ENCODE results near the gene PSMD4.
A peak's percentile ranks its signal among the peaks of the same experiment; 100 is the strongest.
"Not testable (repeated sequence)": the region's sequence is repeated elsewhere in the genome, so short reads cannot be mapped to it uniquely, and the experiment has no call there.

The PSMD4 gene

DNA sequence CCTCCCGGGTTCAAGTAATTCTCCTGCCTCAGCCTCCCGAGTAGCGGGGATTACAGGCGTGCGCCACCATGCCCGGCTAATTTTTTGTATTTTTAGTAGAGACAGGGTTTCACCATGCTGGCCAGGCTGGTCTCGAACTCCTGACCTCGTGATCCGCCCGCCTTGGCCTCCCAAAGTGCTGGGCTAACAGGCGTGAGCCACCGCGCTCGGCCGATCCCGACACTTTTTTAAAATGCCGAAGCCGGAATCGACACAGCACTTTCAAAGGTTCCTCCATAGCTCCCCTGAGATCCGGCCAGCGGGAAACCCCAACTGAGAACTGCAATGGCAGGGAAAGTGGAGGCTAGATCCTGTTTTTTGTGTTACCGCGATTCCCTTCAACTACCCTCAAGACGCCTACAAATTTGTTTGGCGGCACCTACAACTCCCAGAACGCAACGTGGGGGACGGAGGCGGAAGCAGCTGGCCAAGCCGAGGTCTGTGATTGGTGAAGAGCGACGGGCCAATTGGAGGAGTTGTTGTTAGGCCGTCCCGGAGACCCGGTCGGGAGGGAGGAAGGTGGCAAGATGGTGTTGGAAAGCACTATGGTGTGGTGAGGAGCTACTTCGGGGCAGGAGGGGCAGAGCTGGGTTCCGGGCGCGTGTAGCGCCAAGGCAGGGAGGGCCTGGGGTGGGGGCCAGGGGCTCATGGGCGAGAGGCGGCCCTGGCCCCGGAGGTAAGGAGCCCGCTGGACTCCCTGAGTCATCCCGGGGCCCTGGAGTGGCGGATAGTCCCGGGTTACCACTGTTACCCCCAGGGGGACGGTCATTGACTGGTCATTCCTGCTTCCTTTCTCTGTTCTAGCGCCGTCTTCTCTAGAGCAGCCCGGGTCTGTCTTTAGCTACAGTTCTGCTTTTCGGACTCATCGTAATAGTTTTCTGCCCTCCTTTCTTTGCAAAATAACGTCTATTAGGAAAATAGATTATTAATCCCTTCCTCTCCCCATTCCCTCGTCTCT, at the start of gene PSMD4:
TSS of gene PSMD4 (plus strand) at position 518 of the 997 bp plus-strand sequence. CDS start at position 567, 49 bp downstream.
- peak; percentile 97 for DNase-seq

DNA sequence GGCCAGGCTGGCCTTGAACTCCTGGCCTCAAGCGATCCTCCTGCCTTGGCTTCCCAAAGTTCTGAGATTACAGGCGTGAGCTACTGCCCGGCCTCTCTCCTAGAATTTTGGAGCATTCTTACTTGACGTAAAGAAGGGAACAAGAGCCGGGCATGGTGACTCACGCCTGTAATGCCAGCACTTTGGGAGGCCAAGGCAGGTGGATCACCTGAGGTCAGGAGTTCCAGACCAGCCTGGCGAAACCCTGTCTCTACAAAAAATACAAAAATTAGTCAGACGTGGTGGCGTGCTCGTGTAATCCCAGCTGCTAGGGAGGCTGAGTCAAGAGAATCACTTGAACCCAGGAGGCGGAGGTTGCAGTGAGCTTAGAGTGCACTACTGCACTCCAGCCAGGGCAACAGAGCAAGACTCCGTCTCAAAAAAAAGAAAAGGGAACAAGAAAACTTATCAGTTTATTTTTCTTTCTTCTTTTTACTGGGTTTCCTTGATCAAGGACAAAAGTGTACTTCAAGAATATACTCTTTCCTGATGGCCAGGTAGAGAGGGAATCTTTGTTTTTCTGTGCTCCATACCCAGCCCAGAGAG, 49.1 kb upstream of the PSMD4 start:
- not testable (repeated sequence) for DNase-seq

DNA sequence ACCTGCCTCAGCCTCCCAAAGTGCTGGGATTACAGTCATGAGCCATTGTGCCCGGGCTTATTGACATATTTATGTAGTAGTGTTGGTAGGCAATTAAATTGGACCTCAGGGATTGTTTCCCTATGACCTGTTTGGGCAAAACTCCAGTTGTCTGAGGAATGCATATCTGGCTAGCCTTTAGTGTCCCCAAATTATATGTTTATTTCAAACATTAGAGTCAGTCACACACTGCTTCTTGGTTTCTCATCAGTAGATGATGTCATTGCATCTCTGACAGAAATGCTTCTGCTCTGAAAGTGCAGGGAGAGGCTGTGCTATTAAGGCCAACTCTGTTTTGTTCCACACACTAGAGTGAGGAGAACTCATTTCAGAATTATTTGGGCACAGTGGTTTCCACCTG, 43.7 kb upstream of the PSMD4 start:
- peak; percentile 37 for DNase-seq

DNA sequence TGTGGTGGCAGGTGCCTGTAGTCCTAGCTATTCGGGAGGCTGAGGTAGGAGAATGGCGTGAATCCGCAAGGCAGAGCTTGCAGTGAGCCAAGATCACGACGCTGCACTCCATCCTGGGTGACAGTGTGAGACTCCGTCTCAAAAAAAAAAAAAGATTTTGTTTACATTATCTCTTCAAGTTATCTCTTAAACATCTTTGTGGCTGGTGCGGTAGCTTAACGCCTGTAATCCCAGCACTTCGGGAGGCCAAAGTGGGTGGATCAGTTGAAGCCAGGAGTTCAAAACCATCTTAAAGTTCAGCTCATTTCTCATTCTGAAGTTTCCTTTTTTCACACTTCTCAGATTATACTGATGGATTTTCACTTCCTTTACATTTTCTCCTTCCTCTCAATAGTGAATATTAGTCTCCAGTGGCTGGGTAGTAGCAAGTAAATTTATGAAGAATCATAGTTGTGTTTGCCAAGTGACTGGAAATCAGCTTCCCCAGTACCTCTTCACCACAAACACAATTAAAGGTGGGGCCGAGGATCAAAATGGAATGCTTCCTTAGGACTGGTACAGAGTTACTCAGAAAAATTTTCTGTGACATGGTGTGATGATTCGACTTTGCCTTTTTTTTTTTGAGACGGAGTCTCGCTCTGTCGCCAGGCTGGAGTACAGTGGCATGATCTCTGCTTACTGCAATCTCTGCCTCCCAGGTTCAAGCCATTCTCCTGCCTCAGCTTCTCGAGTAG, 42.4 kb upstream of the PSMD4 start:
- no peak for DNase-seq

DNA sequence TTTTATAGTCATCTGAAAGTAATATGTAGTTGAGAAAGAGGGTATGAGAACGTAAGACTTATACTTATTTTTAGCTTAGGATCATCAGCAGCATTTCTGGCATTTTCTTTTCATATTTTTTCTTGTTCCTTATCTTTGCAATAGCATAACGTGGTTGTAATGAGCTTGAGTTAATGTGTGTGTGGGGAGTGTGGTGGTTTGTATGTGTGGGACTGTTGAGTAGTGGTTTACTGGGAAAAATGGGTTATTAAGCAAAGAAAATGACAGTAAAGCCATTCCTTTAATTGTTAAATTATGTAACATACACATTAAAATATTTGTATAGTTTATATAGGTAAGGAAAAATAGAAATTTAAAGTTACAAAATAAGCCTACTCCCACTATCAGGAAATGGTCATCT, 41.0 kb upstream of the PSMD4 start:
- DNase-seq: no peak

DNA sequence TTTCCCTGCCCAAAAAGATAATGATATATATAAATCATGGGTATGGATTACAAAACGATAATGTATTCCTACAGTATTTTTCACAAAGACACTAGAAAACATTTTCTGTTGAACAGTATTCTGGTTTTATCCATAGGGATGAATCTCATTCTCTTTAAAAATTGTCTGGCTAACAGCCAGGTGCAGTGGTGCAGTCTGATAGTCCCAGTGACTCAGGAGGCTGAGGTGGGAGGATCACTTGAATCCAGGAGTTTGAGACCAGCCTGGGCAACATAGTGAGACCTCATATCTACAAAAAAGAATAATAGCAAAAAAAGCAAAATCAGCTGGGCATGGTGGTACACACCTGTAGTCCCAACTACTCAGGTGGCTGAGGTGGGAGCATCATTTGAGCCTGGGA, 32.9 kb upstream of the PSMD4 start:
- no peak for DNase-seq

DNA sequence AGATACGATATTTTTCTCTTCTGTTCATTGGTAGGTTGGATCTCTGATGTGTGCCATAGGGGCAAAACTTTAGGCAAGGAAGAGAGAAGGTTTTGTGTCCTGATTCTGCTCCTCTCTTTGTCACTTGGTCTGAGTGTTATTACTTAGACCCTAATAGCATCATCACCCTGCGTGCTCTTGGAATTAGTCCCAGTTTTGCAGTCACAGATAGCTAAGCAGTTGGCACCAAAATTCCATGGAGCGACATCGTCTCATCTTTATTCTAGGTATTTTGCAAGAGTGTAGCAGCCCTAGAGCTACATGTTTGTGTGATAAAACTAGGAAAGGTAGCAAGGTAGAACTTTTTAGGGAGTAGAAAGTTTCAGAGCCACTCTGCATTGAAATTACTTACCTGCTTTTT, 32.4 kb upstream of the PSMD4 start:
- peak; percentile 34 for DNase-seq

DNA sequence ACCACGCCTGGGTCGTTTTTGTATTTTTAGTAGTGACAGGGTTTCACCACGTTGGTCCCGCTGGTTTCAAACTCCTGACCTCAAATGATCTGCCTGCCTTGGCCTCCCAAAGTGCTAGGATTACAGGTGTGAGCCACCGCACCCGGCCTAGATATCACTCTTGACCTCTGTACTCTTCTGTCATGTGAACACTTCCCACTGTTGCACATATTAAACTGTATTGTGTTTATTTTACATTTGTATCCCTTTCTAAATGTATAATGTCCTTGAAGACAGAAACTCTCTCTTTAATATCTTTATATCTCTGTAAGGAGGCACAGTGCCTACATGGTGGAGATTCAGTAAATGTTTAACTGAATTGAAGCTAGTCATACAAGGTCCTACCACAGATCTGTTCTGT, 19.3 kb upstream of the PSMD4 start:
- DNase-seq: no peak

DNA sequence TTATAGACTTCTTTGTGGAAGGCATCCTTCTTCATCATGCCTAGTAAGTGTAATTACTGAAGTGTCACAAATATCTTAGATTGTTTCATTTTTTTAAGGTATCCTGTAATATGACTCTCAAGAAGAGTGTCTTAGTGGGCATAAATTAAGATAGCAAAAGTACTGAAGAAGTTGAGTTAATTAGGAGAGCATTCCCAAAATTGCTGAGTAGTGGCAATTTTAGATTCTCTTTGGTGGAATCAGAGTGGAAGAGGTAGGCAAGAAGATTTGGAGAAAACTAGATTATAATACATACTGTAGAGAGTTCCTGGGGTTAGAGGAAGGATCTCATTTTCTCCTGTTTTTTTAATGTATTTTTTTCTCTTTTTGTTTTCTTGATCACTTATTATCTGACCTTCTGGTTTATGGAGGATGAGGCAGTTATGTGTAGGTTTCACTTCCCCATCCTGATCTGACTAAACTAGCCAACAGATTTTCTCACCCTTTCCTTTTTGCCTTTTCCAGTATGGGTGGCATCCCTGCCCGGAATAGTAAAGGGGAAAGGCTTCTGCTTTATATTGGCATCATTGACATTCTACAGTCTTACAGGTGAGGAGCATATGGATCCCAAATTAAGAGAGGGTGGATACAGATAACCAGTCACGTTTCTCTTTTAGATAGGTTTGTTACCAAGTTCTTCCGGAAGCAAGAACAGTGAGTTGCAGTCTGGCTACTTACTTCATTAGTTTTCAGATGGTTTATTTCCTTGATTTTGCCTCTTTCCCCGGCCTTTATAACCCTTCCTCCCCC, 16.7 kb upstream of the PSMD4 start:
- no peak for DNase-seq

DNA sequence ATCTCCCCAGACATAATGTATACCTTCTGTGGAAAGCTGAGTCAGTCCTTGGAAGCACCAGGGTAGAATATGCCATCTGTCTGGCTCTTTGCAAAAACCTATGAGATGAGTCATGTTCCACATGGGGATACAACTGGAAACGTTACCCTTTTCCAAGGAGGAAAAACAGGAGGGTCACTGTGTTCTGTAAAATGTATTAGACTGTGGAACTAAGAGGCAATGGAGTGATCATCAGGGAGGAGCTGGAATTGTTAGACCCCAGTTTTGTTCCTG, 16.1 kb upstream of the PSMD4 start:
- peak; percentile 89 for DNase-seq

DNA sequence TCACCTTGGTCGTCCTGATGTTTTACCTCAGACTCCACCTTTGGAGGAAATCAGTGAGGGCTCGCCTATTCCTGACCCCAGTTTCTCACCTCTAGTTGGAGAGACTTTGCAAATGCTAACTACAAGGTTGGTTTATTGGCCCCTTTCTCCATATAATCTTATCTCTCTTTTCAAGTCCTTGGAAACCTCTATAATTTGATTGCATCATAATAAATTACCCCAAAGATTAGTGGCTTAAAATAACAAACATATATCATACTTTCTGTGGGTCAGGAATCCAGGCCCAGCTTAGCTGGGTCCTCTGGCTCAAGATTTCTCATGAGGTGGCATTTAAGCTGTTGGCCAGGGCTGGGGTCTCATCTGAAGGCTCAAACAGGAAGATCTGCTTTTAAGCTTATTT, 12.1 kb upstream of the PSMD4 start:
- DNase-seq: no peak

DNA sequence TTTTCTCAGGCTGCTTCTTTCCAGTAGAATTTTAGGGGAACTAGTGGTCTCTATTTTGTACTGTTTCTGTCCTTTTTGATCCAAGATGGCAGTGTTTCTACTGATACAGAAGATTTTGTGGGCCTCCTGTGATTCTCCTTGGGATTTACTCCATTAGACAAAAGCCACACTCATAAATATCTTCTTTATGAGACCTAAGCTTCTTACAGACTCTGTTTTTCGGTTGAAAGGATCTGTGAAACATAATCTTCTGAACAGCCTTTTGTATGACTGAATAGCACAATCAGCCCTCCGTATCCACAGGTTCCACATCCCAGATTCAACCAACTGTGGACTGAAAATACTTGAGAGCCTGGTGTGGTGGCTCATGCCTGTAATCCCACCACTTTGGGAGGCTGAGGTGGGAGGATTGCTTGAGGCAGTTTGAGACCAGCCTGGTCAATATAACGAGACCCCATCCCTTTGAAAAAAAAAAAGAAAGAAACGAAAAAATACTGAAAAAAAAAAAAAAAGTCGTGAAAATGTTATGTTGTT, 10.8 kb upstream of the PSMD4 start:
- DNase-seq: no peak

DNA sequence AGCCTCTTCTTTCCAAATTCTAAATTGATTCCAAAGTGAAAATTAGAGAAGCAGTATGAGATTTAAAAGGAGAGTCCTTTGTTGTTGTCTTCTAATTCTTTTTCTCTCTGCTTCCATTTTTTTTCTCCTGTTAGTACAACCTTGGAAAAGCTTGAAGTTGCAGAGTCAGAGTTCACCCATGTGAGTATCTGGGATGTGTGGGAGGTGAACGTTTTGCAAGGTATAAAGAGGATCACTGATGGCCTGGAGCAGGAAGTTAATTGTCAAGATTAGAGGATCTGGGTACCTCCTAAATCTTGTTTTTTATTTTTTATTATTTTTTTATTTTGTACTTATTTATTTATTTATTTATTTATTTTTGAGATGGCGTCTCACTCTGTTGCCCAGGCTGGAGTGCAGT, 7.7 kb upstream of the PSMD4 start:
- no peak for DNase-seq

DNA sequence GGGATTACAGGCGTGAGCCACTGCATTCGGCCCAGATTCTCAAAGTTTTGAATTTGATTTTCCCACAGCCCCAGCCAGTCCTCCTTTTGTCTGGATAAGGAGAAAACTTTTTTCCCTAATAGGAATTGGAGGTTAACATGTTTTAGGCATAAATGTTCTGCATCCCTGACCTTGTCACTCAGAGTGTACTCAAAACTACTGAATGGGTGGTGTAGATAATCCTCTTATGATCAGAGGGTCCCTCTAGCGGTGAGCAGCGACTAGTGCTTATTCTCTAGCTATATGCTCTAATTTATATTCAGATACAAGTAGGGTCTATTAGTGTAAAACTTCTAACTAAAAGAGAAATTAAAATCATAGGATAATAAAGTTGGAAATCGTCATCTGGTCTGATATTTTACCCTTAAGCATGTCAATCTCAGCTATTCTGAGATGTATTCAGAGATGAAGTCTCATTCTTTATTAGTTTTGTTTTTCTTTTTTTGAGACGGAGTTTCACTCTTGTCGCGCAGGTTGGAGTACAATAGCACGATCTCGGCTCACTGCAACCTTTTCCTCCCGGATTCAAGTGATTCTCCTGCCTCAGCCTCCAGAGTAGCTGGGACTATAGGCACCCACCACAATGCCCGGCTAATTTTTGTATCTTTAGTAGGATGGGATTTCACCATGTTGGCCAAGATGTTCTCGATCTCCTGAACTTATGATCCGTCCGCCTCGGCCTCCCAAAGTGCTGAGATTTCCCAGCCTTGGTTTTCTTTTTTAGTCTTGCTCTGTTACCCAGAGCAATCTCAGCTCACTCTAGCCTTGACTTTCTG, 2.7 kb upstream of the PSMD4 start:
- DNase-seq: peak; percentile 75

DNA sequence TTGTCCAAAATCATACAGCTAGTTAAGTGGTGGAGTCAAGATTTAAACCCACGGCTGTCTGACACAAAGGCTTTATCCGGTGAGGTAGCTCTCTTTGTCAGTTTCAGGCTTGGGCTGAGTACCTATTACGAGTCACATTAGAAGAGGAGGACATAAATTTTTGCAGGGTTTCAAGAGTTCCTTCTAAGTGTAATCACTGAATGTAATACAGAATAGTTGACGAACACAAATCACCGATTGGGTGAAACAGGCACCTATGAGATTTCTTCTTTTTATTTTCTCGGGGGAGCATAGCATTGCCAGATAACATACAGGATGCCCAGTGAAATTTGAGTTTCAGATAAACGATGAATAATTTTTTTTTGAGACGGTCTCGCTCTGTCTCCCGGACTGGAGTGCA, 847 bp downstream of the PSMD4 start:
- peak; percentile 7 for DNase-seq

DNA sequence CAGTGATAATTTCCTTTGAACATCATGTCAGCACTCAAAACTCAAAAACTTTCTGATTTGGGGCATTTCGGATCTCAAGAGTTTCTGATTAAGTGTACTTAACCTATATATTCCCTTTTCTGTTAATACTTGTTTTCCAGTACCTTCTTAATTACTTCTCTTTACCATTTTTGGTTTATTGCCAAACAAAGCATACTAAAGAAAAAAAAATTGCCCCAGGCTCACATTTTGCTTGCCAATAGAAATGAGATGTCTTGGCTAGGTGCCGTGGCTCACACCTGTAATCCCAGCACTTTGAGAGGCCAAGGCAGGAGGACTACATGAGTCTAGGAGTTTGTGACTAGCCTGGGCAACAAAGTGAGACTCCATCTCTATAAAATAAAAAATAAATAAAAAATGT, 4.8 kb downstream of the PSMD4 start:
- DNase-seq: no peak

DNA sequence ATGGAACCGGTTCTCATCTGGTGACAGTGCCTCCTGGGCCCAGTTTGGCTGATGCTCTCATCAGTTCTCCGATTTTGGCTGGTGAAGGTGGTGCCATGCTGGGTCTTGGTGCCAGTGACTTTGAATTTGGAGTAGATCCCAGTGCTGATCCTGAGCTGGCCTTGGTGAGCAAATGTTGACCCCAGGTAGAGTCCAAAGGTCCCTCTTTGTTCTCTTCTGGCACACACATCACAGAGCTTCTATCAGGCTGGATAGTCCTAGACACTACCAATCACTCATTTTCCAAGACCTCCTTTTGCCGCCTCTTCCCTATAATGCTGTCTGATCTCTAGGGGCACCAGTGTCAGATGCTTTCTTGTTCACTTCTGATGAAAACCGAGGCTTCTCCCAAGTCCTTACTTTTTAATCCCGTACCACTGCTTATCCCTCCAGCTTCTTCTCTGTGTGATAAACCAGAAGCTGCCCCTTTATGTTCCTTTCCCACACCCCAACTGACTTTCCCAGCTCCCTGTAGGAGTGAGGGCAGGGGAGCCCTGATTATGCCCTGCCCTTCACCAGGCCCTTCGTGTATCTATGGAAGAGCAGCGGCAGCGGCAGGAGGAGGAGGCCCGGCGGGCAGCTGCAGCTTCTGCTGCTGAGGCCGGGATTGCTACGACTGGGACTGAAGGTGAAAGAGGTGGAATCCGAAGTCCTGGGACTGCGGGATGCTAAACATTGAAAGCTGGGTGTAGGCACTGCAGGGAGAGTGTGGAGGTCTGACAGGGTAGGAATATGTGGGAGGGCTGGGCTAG, 11.1 kb downstream of the PSMD4 start:
- DNase-seq: no peak

DNA sequence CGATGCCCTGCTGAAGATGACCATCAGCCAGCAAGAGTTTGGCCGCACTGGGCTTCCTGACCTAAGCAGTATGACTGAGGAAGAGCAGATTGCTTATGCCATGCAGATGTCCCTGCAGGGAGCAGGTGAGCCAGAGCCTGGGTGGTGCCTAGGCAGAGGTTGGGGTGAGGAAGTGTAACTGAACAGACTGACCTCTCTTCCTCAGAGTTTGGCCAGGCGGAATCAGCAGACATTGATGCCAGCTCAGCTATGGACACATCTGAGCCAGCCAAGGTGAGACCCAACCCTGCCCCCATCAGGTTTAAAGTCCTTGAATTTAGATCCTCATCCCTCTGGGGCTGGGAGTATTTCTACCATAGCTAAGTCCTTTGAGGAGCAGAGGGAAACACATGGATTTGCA, 11.8 kb downstream of the PSMD4 start:
- no peak for DNase-seq

DNA sequence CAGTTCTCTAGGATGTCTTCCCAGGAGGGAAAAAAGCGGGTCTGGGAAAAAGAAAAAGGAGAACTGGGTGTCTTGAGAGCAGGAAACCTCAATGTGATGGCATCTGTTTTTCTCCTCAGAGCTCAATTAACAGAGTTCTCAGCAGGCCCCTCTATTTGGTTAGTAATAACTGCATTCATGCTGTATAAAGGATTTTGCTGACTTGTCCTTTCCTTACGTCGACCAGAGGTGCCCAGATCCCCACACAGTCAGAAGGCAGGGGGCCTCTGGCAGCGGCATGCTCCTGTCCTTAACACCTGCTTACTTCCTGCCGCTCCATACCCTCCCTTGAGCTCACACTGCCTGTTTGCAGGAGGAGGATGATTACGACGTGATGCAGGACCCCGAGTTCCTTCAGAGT, 12.3 kb downstream of the PSMD4 start:
- no peak for DNase-seq

DNA sequence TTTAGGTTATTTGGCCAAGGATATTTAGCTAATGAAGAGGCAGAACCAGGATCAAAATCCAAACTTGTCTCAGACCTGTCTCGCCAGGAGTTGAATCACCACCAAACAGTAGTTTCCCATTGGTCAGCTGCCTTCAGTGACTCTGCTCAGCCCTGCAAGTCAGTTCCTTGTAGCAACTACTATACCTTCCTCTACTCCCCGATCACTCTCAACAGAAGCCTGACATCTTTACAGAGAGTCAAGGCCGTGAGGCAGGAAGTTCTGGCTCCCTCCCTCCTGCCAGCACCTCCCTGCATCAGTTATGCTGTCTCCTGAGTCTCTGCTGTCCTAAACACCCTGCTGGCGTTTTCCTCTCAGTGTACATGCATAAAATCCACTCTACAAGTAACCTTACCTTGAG, 13.2 kb downstream of the PSMD4 start:
- DNase-seq: no peak

DNA sequence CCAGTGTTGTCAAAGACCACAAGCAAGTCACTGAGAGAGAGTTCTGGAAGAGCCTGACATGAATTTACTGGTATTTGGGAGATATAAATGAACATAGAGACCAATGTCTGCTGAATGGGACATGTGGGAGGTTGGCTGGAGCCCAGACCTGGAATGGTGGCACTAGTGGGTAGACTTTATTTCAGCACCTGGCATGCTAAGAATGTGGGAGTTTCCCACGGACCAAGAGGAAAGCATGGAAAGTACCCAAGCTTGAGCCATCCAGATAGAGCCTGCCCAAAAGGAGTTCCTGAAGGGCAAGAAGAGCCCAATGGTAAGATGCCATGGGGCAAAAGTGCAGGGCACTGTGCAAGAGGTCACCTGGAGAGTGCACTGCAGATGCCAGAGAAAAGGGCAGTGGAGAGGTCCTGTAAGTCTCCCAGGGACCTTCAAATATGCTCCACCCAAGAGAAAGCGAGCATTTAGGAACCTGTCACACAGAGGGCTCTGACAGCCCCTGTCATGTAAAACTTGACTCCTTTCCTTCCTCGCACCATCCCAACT, 19.5 kb downstream of the PSMD4 start:
- DNase-seq: no peak
